IPS-20b (cell line): ENCODE results near the gene PABPC1L2A.
"Not testable (repeated sequence)": the region's sequence is repeated elsewhere in the genome, so short reads cannot be mapped to it uniquely, and the experiment has no call there.

Experiments
- H3K27ac ChIP-seq: one replicate; pipeline ENCODE4 v1.5.1; 2013; ENCODE audit warnings: low read length
- H3K27me3 ChIP-seq: 2 replicates; pipeline ENCODE4 v1.6.1; 2013; ENCODE audit warnings: mild to moderate bottlenecking, low read length, inconsistent platforms; ENCODE audit not compliant: insufficient read depth
- H3K36me3 ChIP-seq: 2 replicates; pipeline ENCODE4 v1.6.1; 2013; ENCODE audit warnings: low read depth, mild to moderate bottlenecking, inconsistent platforms, low read length, moderate library complexity; ENCODE audit not compliant: insufficient read depth
- H3K4me1 ChIP-seq: 2 replicates; pipeline ENCODE4 v1.6.1; 2013; ENCODE audit warnings: mild to moderate bottlenecking, control low read depth, inconsistent platforms, low read length, moderate library complexity; ENCODE audit not compliant: insufficient read depth
- H3K4me3 ChIP-seq: 2 replicates; pipeline ENCODE4 v1.5.1; 2013; ENCODE audit warnings: mild to moderate bottlenecking, low read length, inconsistent platforms
- H3K9ac ChIP-seq: 2 replicates; pipeline ENCODE4 v1.6.1; 2013; ENCODE audit warnings: low read depth, mild to moderate bottlenecking, inconsistent platforms, low read length, moderate library complexity
- H3K9me3 ChIP-seq: 2 replicates; pipeline ENCODE4 v1.6.1; 2013; ENCODE audit warnings: mild to moderate bottlenecking, low read depth, low read length, inconsistent platforms; ENCODE audit not compliant: insufficient read depth

The PABPC1L2A gene

GRCh38 chrX:73079024-73079562 is at the start of gene PABPC1L2A:
PABPC1L2A (minus strand) TSS chrX:73079512; CDS start chrX:73079386, 126 bp downstream.
- not testable (repeated sequence) for H3K9ac ChIP-seq, H3K27ac ChIP-seq, H3K9me3 ChIP-seq, H3K4me1 ChIP-seq, H3K36me3 ChIP-seq, H3K4me3 ChIP-seq
- H3K27me3 ChIP-seq = peaks cover 31% of the 10 kb centered on the region

GRCh38 chrX:73127700-73128241 is 48.5 kb upstream of the PABPC1L2A start:
- Histone ChIP-seq H3K9me3 (no peaks in the 10 kb centered on the region), H3K36me3 (no peaks in the 10 kb centered on the region), H3K9ac (no peak overlapping the region), H3K27me3 (no peaks in the 10 kb centered on the region), H3K4me3 (no peak overlapping the region; the same call in 1 of the 2 replicates), H3K27ac (no peak overlapping the region), H3K4me1 (no peaks in the 10 kb centered on the region)

- Histone ChIP-seq H3K4me3 (no peak overlapping the region), H3K27ac (no peak overlapping the region)
Measured at GRCh38 chrX:73126240-73126639, 46.9 kb upstream of the PABPC1L2A start.

DNA sequence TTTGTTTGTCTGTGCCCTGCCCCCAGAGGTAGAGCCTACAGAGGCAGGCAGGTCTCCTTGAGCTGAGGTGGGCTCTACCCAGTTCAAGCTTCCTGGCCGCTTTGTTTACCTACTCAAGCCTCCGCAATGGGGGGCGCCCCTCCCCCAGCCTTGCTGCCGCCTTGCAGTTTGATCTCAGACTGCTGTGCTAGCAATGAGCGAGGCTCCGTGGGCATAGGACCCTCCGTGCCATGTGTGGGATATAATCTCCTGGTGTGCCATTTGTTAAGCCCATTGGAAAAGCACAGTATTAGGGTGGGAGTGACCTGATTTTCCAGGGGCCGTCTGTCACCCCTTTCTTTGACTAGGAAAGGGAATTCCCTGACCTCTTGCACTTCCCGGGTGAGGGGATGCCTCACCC is 20.2 kb upstream of the PABPC1L2A start:
- H3K27me3 ChIP-seq, H3K27ac ChIP-seq, H3K36me3 ChIP-seq, H3K9me3 ChIP-seq, H3K9ac ChIP-seq, H3K4me3 ChIP-seq, H3K4me1 ChIP-seq: not testable (repeated sequence)

More at GRCh38 chrX:73126240-73126639, 46.9 kb upstream of the PABPC1L2A start:
- Histone ChIP-seq H3K4me1 (no peaks in the 10 kb centered on the region), H3K36me3 (no peaks in the 10 kb centered on the region), H3K9ac (no peak overlapping the region), H3K9me3 (no peaks in the 10 kb centered on the region), H3K27me3 (no peaks in the 10 kb centered on the region)

- not testable (repeated sequence) for H3K27ac ChIP-seq, H3K36me3 ChIP-seq, H3K4me1 ChIP-seq, H3K4me3 ChIP-seq, H3K27me3 ChIP-seq, H3K9me3 ChIP-seq, H3K9ac ChIP-seq
Measured at GRCh38 chrX:73086766-73087165, 7.5 kb upstream of the PABPC1L2A start.

- not testable (repeated sequence) for H3K4me3 ChIP-seq, H3K9me3 ChIP-seq, H3K9ac ChIP-seq, H3K36me3 ChIP-seq, H3K27ac ChIP-seq, H3K4me1 ChIP-seq
- peaks cover 30% of the 10 kb centered on the region for H3K27me3 ChIP-seq
Measured at GRCh38 chrX:73079884-73080283, 572 bp upstream of the PABPC1L2A start.

DNA sequence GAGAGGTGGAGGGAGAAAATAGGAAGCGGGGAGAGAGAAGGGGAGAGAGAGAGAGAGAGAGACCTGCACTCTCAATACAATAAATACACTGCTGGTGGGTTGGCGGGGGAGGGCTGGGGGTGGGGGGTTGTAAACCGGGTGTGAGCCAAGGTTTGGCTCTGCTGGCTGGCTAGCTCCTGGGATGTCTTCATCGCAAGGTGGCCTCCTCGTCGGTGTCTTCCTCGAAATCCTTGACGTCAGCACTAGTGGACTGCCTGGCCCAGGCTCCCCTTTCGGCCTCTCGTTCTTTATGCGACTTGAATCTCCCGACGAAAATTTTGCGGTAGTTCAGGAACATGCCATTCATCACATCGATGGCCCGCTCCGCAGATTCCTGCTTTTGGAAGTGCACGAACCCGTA is 715 bp downstream of the PABPC1L2A start:
- H3K4me3 ChIP-seq, H3K27ac ChIP-seq, H3K9ac ChIP-seq, H3K9me3 ChIP-seq, H3K36me3 ChIP-seq, H3K4me1 ChIP-seq: not testable (repeated sequence)
- H3K27me3 ChIP-seq = peaks cover 31% of the 10 kb centered on the region

DNA sequence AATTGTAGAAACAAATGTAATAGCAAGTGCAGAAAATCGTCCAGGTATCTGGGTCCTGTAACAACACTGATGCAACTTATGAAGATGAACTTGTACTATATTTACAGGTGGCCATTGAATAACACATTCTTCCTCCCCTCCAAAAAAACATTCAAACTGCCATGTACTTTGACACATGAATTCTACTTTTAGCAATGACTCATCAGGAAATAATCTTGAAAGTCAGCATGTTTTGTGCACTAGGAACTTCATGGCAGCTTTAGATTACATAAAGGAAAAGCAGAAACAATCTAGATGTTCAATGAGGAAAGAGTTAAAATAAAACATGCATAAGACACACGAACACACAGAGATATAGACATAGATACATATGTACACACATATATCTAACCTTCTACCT is 2.5 kb downstream of the PABPC1L2A start:
- Histone ChIP-seq H3K9me3 (no peaks in the 10 kb centered on the region), H3K27ac (no peak overlapping the region)

GRCh38 chrX:73069365-73070035 is 9.8 kb downstream of the PABPC1L2A start:
- H3K27ac ChIP-seq = no peak overlapping the region
- no peaks in the 10 kb centered on the region for H3K36me3 ChIP-seq
- no peaks in the 10 kb centered on the region for H3K4me1 ChIP-seq
- no peak overlapping the region for H3K9ac ChIP-seq
- peaks cover 4% of the 10 kb centered on the region; the same call in 1 of the 2 replicates for H3K27me3 ChIP-seq
- no peak overlapping the region for H3K4me3 ChIP-seq
- no peaks in the 10 kb centered on the region; the same call in 1 of the 2 replicates for H3K9me3 ChIP-seq

More for the DNA sequence above, 2.5 kb downstream of the PABPC1L2A start:
- Histone ChIP-seq H3K36me3 (no peaks in the 10 kb centered on the region), H3K4me1 (no peaks in the 10 kb centered on the region), H3K4me3 (no peak overlapping the region), H3K27me3 (peaks cover 34% of the 10 kb centered on the region), H3K9ac (no peak overlapping the region)

- H3K36me3 ChIP-seq = no peaks in the 10 kb centered on the region
- H3K4me3 ChIP-seq = no peak overlapping the region
- H3K9ac ChIP-seq = no peak overlapping the region
- H3K27me3 ChIP-seq = peaks cover 4% of the 10 kb centered on the region; the same call in 1 of the 2 replicates
- H3K9me3 ChIP-seq = no peaks in the 10 kb centered on the region; the same call in 1 of the 2 replicates
- no peaks in the 10 kb centered on the region for H3K4me1 ChIP-seq
- H3K27ac ChIP-seq = no peak overlapping the region
Measured at GRCh38 chrX:73068467-73069364, 10.6 kb downstream of the PABPC1L2A start.

GRCh38 chrX:73067761-73068466 is 11.4 kb downstream of the PABPC1L2A start:
- H3K9me3 ChIP-seq, H3K27me3 ChIP-seq, H3K36me3 ChIP-seq, H3K4me3 ChIP-seq, H3K4me1 ChIP-seq, H3K27ac ChIP-seq, H3K9ac ChIP-seq: not testable (repeated sequence)
